Activated naive CD8-positive, alpha-beta T cell (primary cell): ENCODE data around the gene PIGU.

Source experiments
- H3K27ac Mint-ChIP-seq: one replicate; pipeline ENCODE4 v1.8.0; 2021; ENCODE audit warnings: mixed read lengths
- H3K27me3 Mint-ChIP-seq: one replicate; pipeline ENCODE4 v1.8.0; 2021; ENCODE audit warnings: mixed read lengths
- H3K36me3 Mint-ChIP-seq: one replicate; pipeline ENCODE4 v1.8.0; 2021; ENCODE audit warnings: mixed read lengths
- H3K4me1 Mint-ChIP-seq: one replicate; pipeline ENCODE4 v1.8.0; 2021; ENCODE audit warnings: low read depth, mixed read lengths
- H3K4me3 Mint-ChIP-seq: one replicate; pipeline ENCODE4 v1.8.0; 2021; ENCODE audit warnings: mild to moderate bottlenecking, mixed read lengths
- H3K9me3 Mint-ChIP-seq: one replicate; pipeline ENCODE4 v1.8.0; 2021; ENCODE audit warnings: low read depth, mixed read lengths

Gene PIGU

DNA sequence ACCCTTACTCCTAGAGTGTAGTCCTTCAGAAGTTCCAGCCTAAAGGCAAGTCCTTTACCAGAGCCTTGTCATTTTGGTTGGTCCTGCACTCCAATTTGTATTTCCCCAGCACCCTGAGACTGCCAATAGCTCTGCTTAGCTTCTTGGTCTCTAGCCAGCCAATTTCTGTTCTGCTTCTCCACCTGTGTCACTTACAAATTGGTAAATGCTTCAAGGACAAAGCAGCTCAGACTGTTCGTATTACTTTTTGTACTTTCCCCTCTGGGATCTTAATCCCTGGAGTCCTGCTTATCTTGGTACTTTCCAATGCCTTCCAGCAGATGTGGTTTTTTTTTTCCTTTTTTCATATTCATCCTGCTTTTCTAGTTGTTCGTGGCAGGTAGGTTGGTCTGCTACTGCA, 25.7 kb downstream of the PIGU start:
- no peaks in the 10 kb centered on the region for H3K27me3 Mint-ChIP-seq
- no peaks in the 10 kb centered on the region for H3K4me1 Mint-ChIP-seq
- H3K9me3 Mint-ChIP-seq: no peaks in the 10 kb centered on the region
- peaks cover 8% of the 10 kb centered on the region for H3K36me3 Mint-ChIP-seq
- H3K4me3 Mint-ChIP-seq: no peak overlapping the region
- no peak overlapping the region for H3K27ac Mint-ChIP-seq

DNA sequence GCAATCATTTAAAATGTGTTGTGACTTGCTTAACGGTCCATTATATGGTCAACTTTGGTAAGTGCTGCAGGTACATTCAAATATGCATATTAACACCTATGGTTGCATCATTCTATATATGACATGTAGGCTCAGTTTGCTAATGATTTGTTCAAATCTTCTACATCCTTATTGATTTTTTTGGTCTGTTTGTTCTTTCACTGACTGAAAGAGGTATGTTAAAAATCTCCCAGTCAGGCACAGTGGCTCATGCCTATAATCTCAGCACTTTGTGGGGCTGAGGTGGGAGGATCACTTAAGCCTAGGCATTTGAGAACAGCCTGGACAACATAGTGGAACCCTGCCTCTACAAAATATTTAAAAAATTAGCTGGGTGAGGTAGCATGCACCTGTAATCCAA, 29.2 kb downstream of the PIGU start:
- no peaks in the 10 kb centered on the region for H3K27me3 Mint-ChIP-seq
- H3K4me3 Mint-ChIP-seq: no peak overlapping the region
- H3K9me3 Mint-ChIP-seq: no peaks in the 10 kb centered on the region
- peaks cover 6% of the 10 kb centered on the region for H3K36me3 Mint-ChIP-seq
- no peaks in the 10 kb centered on the region for H3K4me1 Mint-ChIP-seq
- no peak overlapping the region for H3K27ac Mint-ChIP-seq

DNA sequence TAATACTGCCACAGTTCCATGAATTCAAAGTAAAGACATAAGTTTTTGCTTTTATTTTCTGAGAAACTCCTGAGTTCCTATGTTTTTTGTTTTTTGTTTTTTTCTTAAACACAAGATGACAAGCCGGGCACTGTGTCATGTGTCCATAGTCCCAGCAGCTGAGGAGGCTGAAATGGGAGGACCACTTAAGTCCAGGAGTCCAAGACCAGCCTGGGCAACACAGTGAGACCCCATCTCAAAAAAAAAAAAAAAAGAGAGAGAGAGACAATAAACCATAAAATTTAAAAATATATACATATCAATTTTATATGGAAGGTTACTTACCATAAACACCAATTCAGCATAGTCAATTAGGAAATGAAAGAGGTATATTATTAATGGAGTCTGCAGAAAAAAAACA, 31.9 kb downstream of the PIGU start:
- no peaks in the 10 kb centered on the region for H3K27me3 Mint-ChIP-seq
- no peak overlapping the region for H3K27ac Mint-ChIP-seq
- no peaks in the 10 kb centered on the region for H3K4me1 Mint-ChIP-seq
- H3K36me3 Mint-ChIP-seq: peaks cover 2% of the 10 kb centered on the region
- no peak overlapping the region for H3K4me3 Mint-ChIP-seq
- H3K9me3 Mint-ChIP-seq: no peaks in the 10 kb centered on the region

DNA sequence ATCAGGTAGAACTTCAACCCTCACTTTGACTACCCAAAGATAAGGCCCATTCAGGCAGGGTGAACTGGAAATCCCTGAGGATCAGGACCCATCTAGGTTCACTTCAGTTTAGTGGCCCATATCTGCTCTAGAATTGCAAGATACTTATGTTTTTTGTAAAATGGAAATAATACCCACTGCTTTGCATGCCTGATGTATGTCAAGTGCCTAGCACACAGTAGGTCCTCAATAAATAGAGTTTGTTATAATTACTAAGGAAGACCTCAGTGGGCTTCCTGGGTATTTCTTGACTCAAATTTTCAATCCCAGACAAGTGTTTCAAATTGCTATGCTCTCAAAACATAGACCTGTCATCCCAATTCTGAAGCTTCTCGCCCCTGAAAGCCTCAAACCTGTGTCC, 32.5 kb downstream of the PIGU start:
- Mint-ChIP-seq H3K4me3 (no peak overlapping the region), H3K27ac (no peak overlapping the region), H3K9me3 (no peaks in the 10 kb centered on the region), H3K4me1 (no peaks in the 10 kb centered on the region), H3K36me3 (peaks cover 2% of the 10 kb centered on the region), H3K27me3 (no peaks in the 10 kb centered on the region)

DNA sequence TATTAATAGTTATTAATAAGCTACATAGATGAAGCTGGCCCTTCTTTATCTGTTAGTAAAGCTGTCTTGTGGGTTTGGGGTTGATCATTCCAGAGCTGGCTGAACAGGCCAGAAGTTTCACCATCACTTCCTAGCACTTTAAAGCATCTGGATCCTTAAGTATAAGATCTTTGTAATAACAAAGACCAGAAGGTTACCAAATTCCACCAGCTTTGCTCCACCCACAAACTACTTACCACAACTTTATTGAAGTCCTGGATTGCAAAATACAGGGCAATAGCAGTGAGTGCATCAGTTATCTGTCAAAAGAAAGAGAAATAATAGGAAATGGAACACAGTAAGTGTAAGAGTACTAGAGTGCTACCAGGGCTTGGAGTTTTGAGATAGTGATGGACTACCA, 33.0 kb downstream of the PIGU start:
- H3K9me3 Mint-ChIP-seq: no peaks in the 10 kb centered on the region
- H3K27me3 Mint-ChIP-seq: no peaks in the 10 kb centered on the region
- no peak overlapping the region for H3K4me3 Mint-ChIP-seq
- H3K27ac Mint-ChIP-seq: no peak overlapping the region
- H3K4me1 Mint-ChIP-seq: no peaks in the 10 kb centered on the region
- H3K36me3 Mint-ChIP-seq: peaks cover 2% of the 10 kb centered on the region

DNA sequence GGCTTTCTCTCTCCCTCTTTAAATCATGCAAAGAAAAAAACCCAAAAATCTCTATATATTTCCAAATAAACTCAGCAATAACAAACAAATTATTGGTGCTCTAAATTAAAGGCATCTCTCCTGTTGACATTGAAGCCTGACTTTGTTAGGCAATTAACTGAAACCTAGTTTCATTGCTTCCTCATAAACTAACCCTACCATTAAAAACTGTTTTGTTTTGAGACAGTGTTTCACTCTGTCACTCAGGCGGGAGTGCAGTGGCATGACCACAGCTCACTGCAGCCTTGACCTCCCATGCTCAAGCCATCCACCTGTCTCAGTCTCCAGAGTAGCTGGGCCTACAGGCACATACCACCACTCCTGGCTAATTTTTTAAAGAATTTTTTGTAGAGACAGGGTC, 34.9 kb downstream of the PIGU start:
- no peaks in the 10 kb centered on the region for H3K4me1 Mint-ChIP-seq
- no peak overlapping the region for H3K27ac Mint-ChIP-seq
- no peaks in the 10 kb centered on the region for H3K27me3 Mint-ChIP-seq
- no peaks in the 10 kb centered on the region for H3K9me3 Mint-ChIP-seq
- peaks cover 2% of the 10 kb centered on the region for H3K36me3 Mint-ChIP-seq
- H3K4me3 Mint-ChIP-seq: no peak overlapping the region

DNA sequence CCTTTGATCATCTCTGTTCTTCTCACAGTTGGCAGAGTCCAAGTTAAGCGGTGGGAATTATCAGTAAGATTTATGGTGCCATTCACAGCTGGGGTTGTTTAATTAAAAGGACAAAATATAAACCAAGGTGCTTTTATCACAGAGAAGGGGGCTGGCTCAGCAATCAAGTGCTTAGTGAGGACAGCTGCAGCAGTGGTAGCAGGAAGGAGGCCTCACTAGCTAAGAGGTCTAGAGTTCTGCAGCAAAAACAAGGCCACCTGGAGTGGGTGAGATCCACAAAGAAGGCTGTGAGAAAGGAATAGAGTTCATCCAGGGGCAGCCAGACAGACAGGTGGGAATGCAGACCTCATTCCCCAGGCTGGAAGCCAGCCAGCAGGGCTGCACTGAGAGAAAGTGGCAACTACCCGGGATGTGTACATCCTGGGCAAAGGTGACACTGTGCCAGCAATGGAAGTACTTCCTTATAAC, 37.1 kb downstream of the PIGU start:
- Mint-ChIP-seq H3K9me3 (no peaks in the 10 kb centered on the region), H3K4me1 (no peaks in the 10 kb centered on the region), H3K36me3 (peaks cover 4% of the 10 kb centered on the region), H3K27me3 (no peaks in the 10 kb centered on the region), H3K4me3 (no peak overlapping the region), H3K27ac (no peak overlapping the region)

DNA sequence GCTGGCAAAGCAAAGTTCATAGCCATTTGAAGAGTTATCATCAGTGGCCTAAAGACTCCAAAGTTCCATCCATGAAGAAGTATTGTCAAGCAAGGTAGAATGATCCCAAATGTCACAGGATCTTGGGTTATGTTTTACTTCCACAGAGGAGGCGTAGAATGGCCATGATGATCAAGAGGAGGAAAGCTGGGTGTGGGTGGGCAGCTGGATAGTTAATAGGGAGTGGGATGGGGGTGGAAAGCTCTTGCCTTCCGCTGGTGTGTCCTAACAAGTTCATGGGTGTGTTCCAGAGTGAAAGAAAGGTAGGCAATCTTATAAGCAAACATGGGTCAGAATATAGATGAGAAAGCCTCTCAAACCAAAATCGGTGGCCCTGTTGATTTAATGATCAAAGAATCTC, 38.4 kb downstream of the PIGU start:
- Mint-ChIP-seq H3K4me3 (no peak overlapping the region), H3K9me3 (no peaks in the 10 kb centered on the region), H3K27ac (peak overlapping the region; percentile 28), H3K27me3 (no peaks in the 10 kb centered on the region), H3K4me1 (no peaks in the 10 kb centered on the region), H3K36me3 (peaks cover 3% of the 10 kb centered on the region)

DNA sequence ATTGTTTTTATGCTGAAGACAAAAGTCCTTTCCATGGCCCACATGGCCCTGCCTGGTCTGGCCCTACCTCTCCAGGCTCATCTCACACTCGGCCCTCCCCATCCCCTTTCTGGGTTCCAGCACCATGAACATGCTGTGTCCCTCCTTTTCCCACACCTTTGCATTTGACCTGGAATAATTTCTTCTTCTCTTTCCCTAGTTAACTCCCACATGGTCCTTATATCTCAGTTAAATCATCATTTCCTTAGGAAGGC, 38.9 kb downstream of the PIGU start:
- Mint-ChIP-seq H3K27ac (no peak overlapping the region), H3K4me1 (no peaks in the 10 kb centered on the region), H3K36me3 (peaks cover 4% of the 10 kb centered on the region), H3K27me3 (no peaks in the 10 kb centered on the region), H3K9me3 (no peaks in the 10 kb centered on the region), H3K4me3 (no peak overlapping the region)

DNA sequence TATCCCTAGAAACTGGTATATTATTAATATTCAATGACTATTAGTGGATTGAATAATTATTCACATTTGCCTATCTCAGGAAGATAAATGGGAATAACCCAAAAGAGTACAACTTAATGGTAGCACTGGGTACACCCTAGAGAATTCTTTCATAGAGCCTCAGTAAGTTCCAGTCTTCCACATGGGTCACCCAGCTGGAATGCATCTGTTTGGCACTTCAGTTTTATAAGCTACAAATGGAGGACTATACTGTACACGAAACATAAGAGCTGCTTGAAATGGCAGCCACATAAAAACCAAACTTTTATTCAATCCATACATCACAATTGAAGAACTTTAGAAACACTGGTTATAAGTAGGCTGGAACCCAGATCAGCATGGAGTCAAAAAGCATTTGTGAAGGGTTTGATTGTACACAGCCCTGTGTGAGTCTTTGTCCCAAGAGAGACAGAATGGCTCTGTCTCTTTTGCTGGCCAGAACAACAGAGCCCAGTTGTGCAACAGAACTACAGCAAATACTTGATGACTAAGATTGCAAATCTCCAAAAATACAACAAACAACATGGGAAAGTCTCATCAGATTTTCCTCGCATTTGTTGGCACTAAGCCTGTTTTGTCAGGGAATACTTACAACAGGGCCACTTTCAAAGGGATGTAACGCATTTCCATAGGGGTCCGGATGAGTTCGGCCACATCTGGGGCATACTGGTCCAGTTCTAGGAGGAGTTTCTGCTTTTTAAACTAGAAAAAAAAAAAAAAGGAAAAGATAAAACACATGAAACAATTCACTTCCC, 39.5 kb downstream of the PIGU start:
- H3K27ac Mint-ChIP-seq: no peak overlapping the region
- no peaks in the 10 kb centered on the region for H3K4me1 Mint-ChIP-seq
- H3K36me3 Mint-ChIP-seq: peaks cover 7% of the 10 kb centered on the region
- H3K4me3 Mint-ChIP-seq: no peak overlapping the region
- H3K9me3 Mint-ChIP-seq: no peaks in the 10 kb centered on the region
- H3K27me3 Mint-ChIP-seq: no peaks in the 10 kb centered on the region

DNA sequence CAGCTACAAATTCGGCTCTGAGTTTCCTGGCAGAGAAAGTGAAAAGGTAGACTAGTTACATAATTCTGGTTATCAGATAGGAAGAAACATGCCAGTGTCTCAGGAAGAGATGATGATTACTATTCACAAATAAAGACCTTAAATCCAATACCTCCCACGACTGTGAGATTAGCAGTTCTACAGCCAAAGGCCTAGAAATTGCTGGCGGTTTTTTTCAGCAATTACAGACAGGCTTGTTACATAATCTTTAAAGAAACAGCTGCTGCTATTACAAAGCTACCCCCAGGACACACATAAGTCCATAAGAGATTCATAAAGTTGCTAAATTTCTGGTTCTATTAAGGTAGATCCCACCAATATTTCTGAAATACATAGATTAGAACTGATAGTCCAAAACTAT, 40.2 kb downstream of the PIGU start:
- no peaks in the 10 kb centered on the region for H3K27me3 Mint-ChIP-seq
- H3K9me3 Mint-ChIP-seq: no peaks in the 10 kb centered on the region
- H3K4me1 Mint-ChIP-seq: no peaks in the 10 kb centered on the region
- H3K27ac Mint-ChIP-seq: no peak overlapping the region
- H3K36me3 Mint-ChIP-seq: peaks cover 7% of the 10 kb centered on the region
- no peak overlapping the region for H3K4me3 Mint-ChIP-seq

DNA sequence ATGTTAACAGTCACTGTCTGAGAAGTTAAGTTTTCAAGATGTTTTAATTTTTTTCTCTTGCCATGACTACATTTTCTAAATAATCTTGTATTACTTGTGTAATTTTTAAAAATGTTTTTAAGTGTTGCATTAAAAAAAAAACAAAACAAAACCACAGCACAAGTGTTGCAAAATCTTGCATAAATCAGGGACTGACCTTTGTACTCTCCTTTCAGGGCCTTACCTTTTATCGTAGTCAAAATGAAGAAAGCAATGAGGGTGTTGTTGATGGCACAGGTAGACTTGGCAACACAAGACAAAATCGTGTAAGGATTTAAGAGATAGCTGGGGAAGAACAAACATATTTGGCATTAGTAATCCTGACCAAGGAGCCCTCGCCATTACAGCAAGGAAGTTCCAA, 42.5 kb downstream of the PIGU start:
- Mint-ChIP-seq H3K9me3 (no peaks in the 10 kb centered on the region), H3K27me3 (no peaks in the 10 kb centered on the region), H3K4me3 (no peak overlapping the region), H3K36me3 (peaks cover 7% of the 10 kb centered on the region), H3K27ac (no peak overlapping the region), H3K4me1 (no peaks in the 10 kb centered on the region)

DNA sequence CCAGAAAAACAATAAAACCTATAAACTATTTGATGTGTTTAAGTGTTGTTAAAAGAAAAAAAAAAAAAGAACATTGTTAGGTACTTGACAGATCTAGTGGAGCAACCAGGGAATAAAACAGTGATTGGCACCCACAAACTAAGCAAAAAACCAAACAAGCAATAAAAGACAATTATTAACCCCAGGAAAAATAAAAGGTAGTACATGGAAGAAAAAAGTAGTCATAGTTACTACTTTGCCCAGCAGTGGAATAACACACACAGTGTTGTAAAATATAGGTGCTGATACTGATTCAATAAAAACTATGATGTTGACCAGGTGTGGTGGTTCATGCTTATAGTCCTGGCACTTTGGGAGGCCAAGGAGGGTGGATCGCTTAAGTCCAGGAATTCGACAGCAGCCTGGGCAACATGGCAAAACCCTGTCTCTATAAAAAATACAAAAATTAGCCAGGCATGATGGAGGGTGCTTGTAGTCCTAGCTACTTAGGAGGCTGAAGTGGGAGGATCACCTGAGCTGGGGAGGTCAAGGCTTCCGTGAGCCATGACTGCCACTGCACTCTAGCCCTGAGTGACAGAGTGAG, 43.9 kb downstream of the PIGU start:
- Mint-ChIP-seq H3K27me3 (no peaks in the 10 kb centered on the region), H3K4me3 (no peak overlapping the region), H3K4me1 (no peaks in the 10 kb centered on the region), H3K9me3 (no peaks in the 10 kb centered on the region), H3K27ac (no peak overlapping the region), H3K36me3 (peaks cover 8% of the 10 kb centered on the region)

DNA sequence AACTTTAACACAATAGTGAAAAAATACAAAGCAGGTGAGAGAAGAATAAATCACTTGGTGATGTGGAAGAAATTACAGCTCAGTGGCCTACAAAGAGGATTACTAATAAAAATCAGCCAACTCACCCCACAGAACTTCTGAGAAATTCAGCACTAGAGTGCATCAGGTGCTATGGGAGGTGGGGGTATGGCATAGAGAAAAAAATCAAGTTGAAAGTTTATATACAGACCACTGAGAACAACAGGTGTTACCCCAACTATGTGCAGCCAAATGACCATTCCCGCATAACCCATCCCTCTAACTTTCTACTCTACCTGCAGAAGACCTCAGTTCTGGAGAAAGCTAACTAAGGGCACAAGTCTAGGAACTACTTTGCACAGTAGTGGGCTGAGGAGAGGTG, 47.0 kb downstream of the PIGU start:
- Mint-ChIP-seq H3K4me1 (no peaks in the 10 kb centered on the region), H3K27me3 (no peaks in the 10 kb centered on the region), H3K9me3 (no peaks in the 10 kb centered on the region), H3K4me3 (no peak overlapping the region), H3K27ac (no peak overlapping the region), H3K36me3 (peaks cover 9% of the 10 kb centered on the region)

DNA sequence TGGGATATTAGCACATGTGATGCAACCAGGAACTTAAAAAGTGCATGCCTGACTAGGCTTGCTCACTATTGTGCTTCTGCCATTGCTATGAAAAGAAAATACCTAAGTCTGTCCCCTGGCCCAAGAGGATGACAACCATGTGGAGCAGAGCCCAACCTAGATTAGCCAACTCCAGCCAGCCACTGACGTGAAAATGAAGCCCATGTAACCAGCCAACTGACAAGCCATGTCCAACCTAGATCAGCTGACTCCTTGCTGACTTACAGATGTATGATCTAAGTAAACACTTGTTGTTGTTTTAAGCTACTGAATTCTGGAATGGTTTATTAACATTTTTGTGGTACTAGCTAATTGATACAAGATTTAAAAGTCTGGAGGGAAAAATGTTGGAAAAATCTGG, 47.5 kb downstream of the PIGU start:
- no peaks in the 10 kb centered on the region for H3K9me3 Mint-ChIP-seq
- H3K36me3 Mint-ChIP-seq: peaks cover 8% of the 10 kb centered on the region
- no peak overlapping the region for H3K27ac Mint-ChIP-seq

DNA sequence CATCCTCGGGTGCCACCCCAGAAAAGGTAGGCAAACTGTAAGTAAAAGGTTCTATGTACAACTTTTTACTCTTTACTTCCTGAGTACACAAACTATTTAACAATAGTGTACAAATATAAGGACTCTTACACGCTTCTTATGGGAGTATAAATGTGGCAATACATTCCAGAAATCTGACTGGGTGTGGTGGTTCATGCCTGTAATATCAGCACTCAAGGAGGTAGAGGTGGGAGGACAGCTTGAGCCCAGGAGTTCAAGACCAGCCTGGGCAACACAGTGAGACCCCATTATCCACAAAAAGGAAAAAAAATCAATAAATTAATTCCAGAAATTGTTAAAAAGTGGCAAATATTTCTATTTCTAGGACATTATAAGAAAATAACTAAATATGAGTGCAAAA, 48.9 kb downstream of the PIGU start:
- Mint-ChIP-seq H3K4me3 (no peak overlapping the region), H3K4me1 (no peaks in the 10 kb centered on the region), H3K27me3 (no peaks in the 10 kb centered on the region), H3K9me3 (no peaks in the 10 kb centered on the region), H3K36me3 (peaks cover 8% of the 10 kb centered on the region), H3K27ac (no peak overlapping the region)

More for the DNA sequence above, 47.5 kb downstream of the PIGU start:
- H3K27me3 Mint-ChIP-seq: no peaks in the 10 kb centered on the region
- no peak overlapping the region for H3K4me3 Mint-ChIP-seq
- H3K4me1 Mint-ChIP-seq: no peaks in the 10 kb centered on the region
